Prostate gland (tissue), 2 donors: ENCODE measurements around the gene EEFSEC. TPM values are rescaled to one million over a fixed set of nuclear protein-coding genes. Genes with fewer than 3 reads are reported as not detected.

Experiments
- DNase-seq: peaks from one replicate; pipeline ENCODE4 v3.0.0-alpha.2; 2019; ENCODE audit warnings: low spot score
- H3K27ac ChIP-seq, 2 donors: fragments of 200-600 bp; sonication (generic); 2 replicates each; pipeline ENCODE4 v1.5.1; 2017 to 2019
- H3K27me3 ChIP-seq: fragments of 200-600 bp; sonication (generic); replicated peaks from 2 replicates; pipeline ENCODE4 v1.5.1; 2019; ENCODE audit not compliant: insufficient read depth
- H3K36me3 ChIP-seq, 2 donors: fragments of 200-600 bp; sonication (generic); 1 replicate in 1 of 2; 2 replicates in 1 of 2; pipeline versions ENCODE4 v1.5.1 to v1.8.1; 2017 to 2019
- H3K4me1 ChIP-seq: fragments of 200-600 bp; sonication (generic); replicated peaks from 2 replicates; pipeline ENCODE4 v1.5.1; 2019
- H3K4me3 ChIP-seq, 2 donors: fragments of 200-600 bp; sonication (generic); 2 replicates each; pipeline ENCODE4 v1.5.1; 2017 to 2019
- H3K9me3 ChIP-seq: fragments of 200-600 bp; sonication (generic); 2 replicates; pipeline ENCODE4 v1.5.1; 2017
- CTCF ChIP-seq, 4 experiments: fragments of 200-600 bp in 2 of 4; fragments of 450-650 bp in 2 of 4; sonication (generic) in 2 of 4; IDR thresholded peaks; 1 replicate in 3 of 4; 2 replicates in 1 of 4; pipeline ENCODE4 v1.5.1; 2016 to 2019; ENCODE audit warnings: antibody characterized with exemption in 4 of 4, mild to moderate bottlenecking in 2 of 4, moderate library complexity in 2 of 4
- POLR2A ChIP-seq: fragments of 450-650 bp; IDR thresholded peaks from one replicate; pipeline ENCODE4 v1.6.1; 2016; ENCODE audit warnings: antibody characterized with exemption, mild to moderate bottlenecking
- POLR2AphosphoS5 ChIP-seq: sonication (generic); formaldehyde crosslinking; IDR thresholded peaks from one replicate; pipeline ENCODE4 v1.6.1; 2017; ENCODE audit warnings: antibody characterized with exemption
- WGBS: methylation state at CpG from one replicate; pipeline ENCODE4 v1.1.5; 2018; 5-methylcytosine and 5-hydroxymethylcytosine counted together
- intact Hi-C: fragments of 100-400 bp; cut with DNase I; formaldehyde crosslinking; loops from one replicate; pipeline ENCODE4 v1.14.2; 2022
- total RNA-seq, 2 donors: library from RNA; depleted of rRNA; stranded (reverse); fragments of >200 nt; gene quantifications; one replicate each; pipeline ENCODE4 v1.1.0, GENCODE V29; 2016

The EEFSEC gene
- total RNA-seq, 2 donors from 2014 or later, result 24.7 to 26.1 TPM

GRCh38 chr3:128173200-128173599 lies 19.9 kb downstream of the EEFSEC start:
- H3K36me3 ChIP-seq, result no peaks in the 10 kb centered on the region
- no peaks in the 10 kb centered on the region for H3K27me3 ChIP-seq
- no peaks in the 10 kb centered on the region for H3K9me3 ChIP-seq
- no peak for DNase-seq
- 81% methylated on average over 8 of the region's 8 CpGs for WGBS
- H3K4me3 ChIP-seq, result no peak overlapping the region
- no peak overlapping the region for H3K27ac ChIP-seq
- intact Hi-C loops, result loop anchor here (5.0 kb wide), 3 partner anchors 149 to 434 kb away; no protein-coding TSS in a partner anchor
- TF ChIP-seq POLR2A (no peak), POLR2AphosphoS5 (no peak), CTCF (IDR thresholded peaks at IDR 0.05) (no peak)
- no peaks in the 10 kb centered on the region for H3K4me1 ChIP-seq

- Histone ChIP-seq H3K27me3 (no peaks in the 10 kb centered on the region), H3K27ac (no peak overlapping the region), H3K4me1 (no peaks in the 10 kb centered on the region), H3K4me3 (no peak overlapping the region), H3K36me3 (no peaks in the 10 kb centered on the region), H3K9me3 (no peaks in the 10 kb centered on the region)
- intact Hi-C loops, result loop anchor here (5.0 kb wide), 3 partner anchors 148 to 433 kb away; no protein-coding TSS in a partner anchor
- TF ChIP-seq POLR2A (no peak), CTCF (IDR thresholded peaks at IDR 0.05) (no peak), POLR2AphosphoS5 (no peak)
- no peak for DNase-seq
- 76% methylated on average over 7 of the region's 7 CpGs for WGBS
Measured at GRCh38 chr3:128173849-128174248, 20.6 kb downstream of the EEFSEC start.

- Histone ChIP-seq H3K4me1 (no peaks in the 10 kb centered on the region), H3K36me3 (no peaks in the 10 kb centered on the region), H3K4me3 (no peak overlapping the region), H3K27ac (no peak overlapping the region), H3K27me3 (no peaks in the 10 kb centered on the region), H3K9me3 (no peaks in the 10 kb centered on the region)
- intact Hi-C loops, result loop anchor here (5.0 kb wide), 3 partner anchors 147 to 432 kb away; no protein-coding TSS in a partner anchor
- no peak for TF ChIP-seq CTCF (IDR thresholded peaks at IDR 0.05)
- TF ChIP-seq POLR2AphosphoS5, result no peak
- no peak for TF ChIP-seq POLR2A
- DNase-seq, result no peak
- 80% methylated on average over 9 of the region's 9 CpGs for WGBS
Measured at GRCh38 chr3:128174675-128175590, 21.7 kb downstream of the EEFSEC start.

- Histone ChIP-seq H3K27me3 (no peaks in the 10 kb centered on the region), H3K4me3 (no peak overlapping the region), H3K36me3 (no peaks in the 10 kb centered on the region), H3K9me3 (no peaks in the 10 kb centered on the region), H3K4me1 (no peaks in the 10 kb centered on the region), H3K27ac (no peak overlapping the region)
- 89% methylated on average over 5 of the region's 5 CpGs for WGBS
- TF ChIP-seq POLR2A (no peak), POLR2AphosphoS5 (no peak), CTCF (IDR thresholded peaks at IDR 0.05) (no peak)
- DNase-seq, result no peak
- intact Hi-C loops, result no loop called here
Measured at GRCh38 chr3:128175768-128176167, 22.5 kb downstream of the EEFSEC start.
